GM19468 (cell line): Measurements from ENCODE around the gene ZC3HAV1.
"Not testable (repeated sequence)": the region's sequence is repeated elsewhere in the genome, so short reads cannot be mapped to it uniquely, and the experiment has no call there.

Experiments used
- ATAC-seq: cut with Tn5 transposase; IDR thresholded peaks from one replicate; pipeline ENCODE4 v1.9.1; 2021; ENCODE audit warnings: mild to moderate bottlenecking, moderate library complexity, moderate number of reproducible peaks; ENCODE audit not compliant: unreplicated experiment; ENCODE audit errors: extremely low read depth

Gene ZC3HAV1

GRCh38 chr7:139058943-139059342 lies 50.6 kb downstream of the ZC3HAV1 start:
- no peak for ATAC-seq

- ATAC-seq, result no peak
Measured at GRCh38 chr7:139055674-139056073, 53.8 kb downstream of the ZC3HAV1 start.

- not testable (repeated sequence) for ATAC-seq
Measured at GRCh38 chr7:139054656-139055055, 54.9 kb downstream of the ZC3HAV1 start.

- no peak for ATAC-seq
Measured at GRCh38 chr7:139054101-139054500, 55.4 kb downstream of the ZC3HAV1 start.

GRCh38 chr7:139051655-139052054 lies 57.9 kb downstream of the ZC3HAV1 start:
- ATAC-seq, result no peak

- no peak for ATAC-seq
Measured at GRCh38 chr7:139049936-139050335, 59.6 kb downstream of the ZC3HAV1 start.

GRCh38 chr7:139049111-139049510 lies 60.4 kb downstream of the ZC3HAV1 start:
- ATAC-seq, result no peak

GRCh38 chr7:139047970-139048369 lies 61.5 kb downstream of the ZC3HAV1 start:
- no peak for ATAC-seq

GRCh38 chr7:139046143-139046542 lies 63.4 kb downstream of the ZC3HAV1 start:
- ATAC-seq, result no peak

GRCh38 chr7:139044813-139045794 lies 64.4 kb downstream of the ZC3HAV1 start:
- no peak for ATAC-seq

- ATAC-seq, result no peak
Measured at GRCh38 chr7:139043823-139044812, 65.4 kb downstream of the ZC3HAV1 start.

- ATAC-seq, result no peak
Measured at GRCh38 chr7:139041378-139042085, 68.0 kb downstream of the ZC3HAV1 start.

- ATAC-seq, result no peak
Measured at GRCh38 chr7:139038691-139039090, 70.8 kb downstream of the ZC3HAV1 start.

- no peak for ATAC-seq
Measured at GRCh38 chr7:139036901-139037300, 72.6 kb downstream of the ZC3HAV1 start.

GRCh38 chr7:139035586-139036353 lies 73.8 kb downstream of the ZC3HAV1 start, which contains the start of gene ZC3HAV1L:
Gene ZC3HAV1L (minus strand): TSS chr7:139036042. CDS start chr7:139036017, 25 bp downstream.
- peak; percentile 73 for ATAC-seq

- ATAC-seq, result no peak
Measured at GRCh38 chr7:139034855-139035585, 74.5 kb downstream of the ZC3HAV1 start.

GRCh38 chr7:139034336-139034735 lies 75.2 kb downstream of the ZC3HAV1 start:
- no peak for ATAC-seq

GRCh38 chr7:139033346-139034114 lies 76.0 kb downstream of the ZC3HAV1 start:
- ATAC-seq, result no peak
